GM12878 (cell line): ENCODE measurements around the gene ZNF48. TPM values are rescaled to one million over a fixed set of nuclear protein-coding genes. Genes with fewer than 3 reads are reported as not detected.

Experiments used
- ATAC-seq: fragments of 200-7000 bp; cut with Tn5 transposase; 3 replicates; pipeline ENCODE4 v1.9.1; 2020; ENCODE audit warnings: mild to moderate bottlenecking, moderate library complexity
- BruUV-seq: library from RNA; stranded (reverse); fragments of 400-500 nt; replicated peaks from 2 replicates; lab custom pipeline; 2021; lab: Mats Ljungman, UMichigan
- CTCF ChIA-PET: fragments of 300-600 bp; sonication (Branson Sonifier 250); formaldehyde crosslinking; extraction: SDS; loops from one replicate; lab custom pipeline; 2021; ENCODE audit warnings: inconsistent platforms; lab: Yijun Ruan, JAX
- POLR2A ChIA-PET: fragments of 350-600 bp; formaldehyde crosslinking; extraction: SDS; loops from one replicate; lab custom pipeline; 2021; ENCODE audit warnings: inconsistent platforms; lab: Charles Lee
- RAD21 ChIA-PET: fragments of 300-600 bp; sonication (Branson Sonifier 250); formaldehyde crosslinking; loops from one replicate; lab custom pipeline; 2023; ENCODE audit warnings: antibody characterized with exemption; ENCODE audit not compliant: unreplicated experiment; lab: Charles Lee
- SMC1A ChIA-PET: fragments of 300-600 bp; sonication (Branson Sonifier 250); formaldehyde crosslinking; loops from one replicate; lab custom pipeline; 2023; ENCODE audit not compliant: unreplicated experiment, uncharacterized antibody; lab: Charles Lee
- DNase-seq: peaks from one replicate; pipeline ENCODE4 v3.0.0-alpha.2; 2011; ENCODE audit warnings: low read depth, low spot score
- FAIRE-seq: peaks from 3 replicates; lab custom pipeline; 2011; peaks lifted over from hg19 to GRCh38; lab: Jason Lieb, UNC
- H2AFZ ChIP-seq: 2 replicates; pipeline ENCODE4 v1.6.0; 2011; ENCODE audit warnings: low read depth, low read length, control low read depth; ENCODE audit not compliant: control insufficient read depth
- H3K27ac ChIP-seq: 2 replicates; pipeline ENCODE4 v1.5.1; 2011; ENCODE audit warnings: control low read depth; ENCODE audit not compliant: control insufficient read depth, insufficient read depth
- H3K27me3 ChIP-seq, 2 experiments: replicated peaks in 1 of 2; 2 replicates each; pipeline versions ENCODE4 v1.6.0 to v1.6.1; 2011; ENCODE audit warnings: low read length in 1 of 2; ENCODE audit not compliant: control insufficient read depth in 2 of 2, insufficient read depth in 2 of 2
- H3K36me3 ChIP-seq, 2 experiments: 2 replicates each; pipeline ENCODE4 v1.5.1; 2011; ENCODE audit warnings: low read length in 1 of 2; ENCODE audit not compliant: control insufficient read depth in 2 of 2, insufficient read depth in 2 of 2
- H3K4me1 ChIP-seq: 2 replicates; pipeline ENCODE4 v1.6.1; 2011; ENCODE audit warnings: mild to moderate bottlenecking, low read length, moderate library complexity, mixed read lengths; ENCODE audit not compliant: control insufficient read depth, insufficient read depth
- H3K4me2 ChIP-seq: 2 replicates; pipeline ENCODE4 v1.6.0; 2011; ENCODE audit warnings: control low read depth; ENCODE audit not compliant: control insufficient read depth, insufficient read depth
- H3K4me3 ChIP-seq: fragments of 200-600 bp; sonication (generic); 2 replicates; pipeline ENCODE4 v1.5.1; 2016
- H3K79me2 ChIP-seq: 2 replicates; pipeline ENCODE4 v1.6.0; 2011; ENCODE audit warnings: low read length; ENCODE audit not compliant: control insufficient read depth, insufficient read depth
- H3K9ac ChIP-seq: 2 replicates; pipeline ENCODE4 v1.8.0; 2011; ENCODE audit warnings: low read length, control low read depth, mixed read lengths; ENCODE audit not compliant: control insufficient read depth, insufficient read depth
- H3K9me3 ChIP-seq: replicated peaks from 3 replicates; pipeline ENCODE4 v1.5.1; 2011; ENCODE audit warnings: mild to moderate bottlenecking, low read length; ENCODE audit not compliant: control insufficient read depth, insufficient read depth
- H4K20me1 ChIP-seq: 2 replicates; pipeline ENCODE4 v1.6.0; 2011; ENCODE audit not compliant: control insufficient read depth, insufficient read depth
- BCL3 ChIP-seq: IDR thresholded peaks from 2 replicates; pipeline ENCODE4 v1.6.1; 2011; ENCODE audit warnings: borderline replicate concordance, low read depth, mild to moderate bottlenecking, moderate library complexity, low read length; ENCODE audit not compliant: insufficient read depth, poor library complexity, severe bottlenecking
- CBFB ChIP-seq: IDR thresholded peaks from 2 replicates; pipeline ENCODE4 v1.6.1; 2016; ENCODE audit warnings: antibody characterized with exemption, low read depth
- CEBPB ChIP-seq, 2 experiments: fragments of 150-350 bp in 1 of 2; IDR thresholded peaks; 2 replicates each; pipeline ENCODE4 v1.6.1; 2012 to 2014; ENCODE audit warnings: low read depth in 2 of 2, low read length in 2 of 2, borderline replicate concordance in 1 of 2, inconsistent platforms in 1 of 2
- CHD2 ChIP-seq: IDR thresholded peaks from 2 replicates; pipeline ENCODE4 v1.6.1; 2011; ENCODE audit warnings: low read depth, low read length, improper control_type of control experiment, borderline replicate concordance
- EZH2 ChIP-seq: IDR thresholded peaks from 2 replicates; pipeline ENCODE4 v1.6.1; 2012; ENCODE audit warnings: low read depth, mild to moderate bottlenecking, control low read depth, inconsistent platforms, low read length, borderline replicate concordance; ENCODE audit not compliant: control insufficient read depth
- HDGF ChIP-seq: fragments of 450-650 bp; IDR thresholded peaks from 2 replicates; pipeline ENCODE4 v1.6.1; 2016; ENCODE audit warnings: antibody characterized with exemption
- KLF5 ChIP-seq: fragments of 450-650 bp; IDR thresholded peaks from 2 replicates; pipeline ENCODE4 v1.6.1; 2014; ENCODE audit warnings: mild to moderate bottlenecking; ENCODE audit not compliant: partially characterized antibody
- NBN ChIP-seq: fragments of 450-650 bp; IDR thresholded peaks from 2 replicates; pipeline ENCODE4 v1.6.1; 2016
- RBBP5 ChIP-seq: fragments of 200-600 bp; sonication (generic); conservative IDR thresholded peaks from 2 replicates; pipeline ENCODE4 v1.6.1; 2016
- SRF ChIP-seq, 2 experiments: IDR thresholded peaks; 2 replicates each; pipeline ENCODE4 v1.6.1; 2011; ENCODE audit warnings: low read depth in 2 of 2, low read length in 2 of 2, mild to moderate bottlenecking in 1 of 2, moderate library complexity in 1 of 2
- STAT1 ChIP-seq: fragments of 450-650 bp; conservative IDR thresholded peaks from 2 replicates; pipeline ENCODE4 v1.6.1; 2014; ENCODE audit warnings: antibody characterized with exemption, mild to moderate bottlenecking
- TAF1 ChIP-seq: IDR thresholded peaks from 2 replicates; pipeline ENCODE4 v1.6.1; 2011; ENCODE audit warnings: mild to moderate bottlenecking, low read depth, low read length, borderline replicate concordance
- TBL1XR1 ChIP-seq: IDR thresholded peaks from 2 replicates; pipeline ENCODE4 v1.6.1; 2012; ENCODE audit warnings: low read depth, low read length, improper control_type of control experiment
- YBX1 ChIP-seq: fragments of 450-650 bp; IDR thresholded peaks from 2 replicates; pipeline ENCODE4 v1.6.1; 2016; ENCODE audit warnings: antibody characterized with exemption
- ZNF274 ChIP-seq: IDR thresholded peaks from one replicate; pipeline ENCODE4 v1.8.0; 2011; ENCODE audit not compliant: insufficient read length, insufficient read depth
- ZZZ3 ChIP-seq: IDR thresholded peaks from 2 replicates; pipeline ENCODE4 v1.6.1; 2011; ENCODE audit warnings: low read depth; ENCODE audit not compliant: control insufficient read depth, insufficient read length
- WGBS: methylation state at CpG from one replicate; pipeline ENCODE4 v1.1.6; 2016; ENCODE audit warnings: low lambda C conversion rate; ENCODE audit not compliant: insufficient replicate concordance, insufficient coverage; ENCODE audit errors: missing lambda C conversion rate; 5-methylcytosine and 5-hydroxymethylcytosine counted together
- in situ Hi-C: fragments of 300-500 bp; cut with MboI; formaldehyde crosslinking; loops from 9 replicates; pipeline ENCODE4 v1.14.3; 2018; ENCODE audit warnings: mixed read lengths
- intact Hi-C: fragments of 100-400 bp; cut with micrococcal nuclease; formaldehyde crosslinking; loops from one replicate; pipeline ENCODE4 v1.14.2; 2022; ENCODE audit not compliant: unreplicated experiment
- polyA plus RNA-seq, 11 experiments: library from polyadenylated mRNA; depleted of rRNA in 4 of 11; unstranded in 6 of 11; stranded (reverse) in 5 of 11; fragments of >200 nt; fragmentation: Nextera tagmentation in 4 of 11; fragmentation: Illumina TruSeq in 1 of 11; extraction: Ambion mirVana in 4 of 11; extraction: Trizol in 1 of 11; gene quantifications; 1 replicate in 1 of 11; 2 replicates in 10 of 11; pipeline versions ENCODE4 v1.2.1 to v1.2.3, GENCODE V29; 2011 to 2016; ENCODE audit warnings: inconsistent platforms in 2 of 11, missing spikeins in 2 of 11, low read depth in 1 of 11
- total RNA-seq, 4 experiments: library from RNA; depleted of rRNA in 3 of 4; stranded (reverse); fragments of >200 nt in 3 of 4; fragmentation: Illumina TruSeq in 1 of 4; extraction: Trizol in 1 of 4; gene quantifications; 2 replicates each; pipeline versions ENCODE4 v1.2.1 to v1.2.3, GENCODE V29; 2013 to 2021

ZNF48 gene
- total and polyA plus RNA-seq, 10 of the 15 experiments (the other 5 are each of a cell fraction or from before 2014, with no cell fraction given): 0.14 to 12.0 (median 4.2) TPM

DNA sequence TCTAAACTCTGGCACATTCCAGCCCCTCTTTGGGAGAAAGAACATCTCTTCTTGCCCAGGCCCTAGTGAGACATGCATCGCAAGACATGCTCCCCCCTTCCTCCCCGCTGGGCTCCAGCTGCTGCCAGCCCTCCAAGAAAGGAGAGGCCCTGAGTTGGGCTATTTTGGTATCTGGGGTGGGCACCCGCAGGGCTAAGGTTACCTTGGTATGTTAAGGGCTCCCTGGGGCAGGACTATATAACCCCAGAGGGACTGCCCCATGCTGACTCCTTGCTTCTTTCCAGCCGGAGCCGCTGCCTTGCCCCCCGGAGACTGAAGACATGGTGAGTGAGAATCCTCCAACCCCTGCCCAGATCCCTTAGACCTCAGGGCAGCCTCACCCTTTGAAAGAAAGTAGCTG, 20.7 kb upstream of the ZNF48 start, which contains the start of gene MYL11:
Gene MYL11 (plus strand): TSS at position 265 of the 400 bp plus-strand sequence. CDS start 56 bp downstream, at position 321.
- WGBS: 82% methylated on average over 6 of the region's 6 CpGs
- no TSS peak for BruUV-seq
- ATAC-seq (no peak), FAIRE-seq (no peak)
- Histone ChIP-seq H3K79me2 (peaks cover 10% of the 10 kb centered on the region), H3K9ac (no peak within 1 kb of the TSS), H3K4me2 (no peak within 1 kb of the TSS), H3K4me1 (peaks cover 24% of the 10 kb centered on the region), H3K36me3 (no peaks in the 10 kb centered on the region; a peak in 1 of 4 replicates), H3K27ac (no peak within 1 kb of the TSS)
- intact Hi-C loops: no loop called here
- RAD21 ChIA-PET: no interaction called here
- TF ChIP-seq EZH2 (no peak), CEBPB (IDR thresholded peaks at IDR 0.05; ENCODE audit: borderline replicate concordance in 1 of 2, low read depth in 2 of 2, low read length in 2 of 2) (no peak), KLF5 (no peak), CHD2 (no peak)
- TF ChIP-seq, all 136 proteins: peak for 0
- Histone ChIP-seq H3K4me3 (no peak within 1 kb of the TSS), H4K20me1 (no peaks in the 10 kb centered on the region), H3K27me3 (no peaks in the 10 kb centered on the region), H2AFZ (no peak within 1 kb of the TSS), H3K9me3 (no peaks in the 10 kb centered on the region)
- ChIA-PET POLR2A (interaction anchor here (0.7 kb wide), 1 partner anchor 317 kb away, joined by 4 read pairs; no protein-coding TSS in a partner anchor), CTCF (interaction anchor here (1.6 kb wide), 1 partner anchor 35 kb away, joined by 5 read pairs; no protein-coding TSS in a partner anchor), SMC1A (no interaction called here)
- in situ Hi-C loops: no loop called here
- DNase-seq: no peak

DNA sequence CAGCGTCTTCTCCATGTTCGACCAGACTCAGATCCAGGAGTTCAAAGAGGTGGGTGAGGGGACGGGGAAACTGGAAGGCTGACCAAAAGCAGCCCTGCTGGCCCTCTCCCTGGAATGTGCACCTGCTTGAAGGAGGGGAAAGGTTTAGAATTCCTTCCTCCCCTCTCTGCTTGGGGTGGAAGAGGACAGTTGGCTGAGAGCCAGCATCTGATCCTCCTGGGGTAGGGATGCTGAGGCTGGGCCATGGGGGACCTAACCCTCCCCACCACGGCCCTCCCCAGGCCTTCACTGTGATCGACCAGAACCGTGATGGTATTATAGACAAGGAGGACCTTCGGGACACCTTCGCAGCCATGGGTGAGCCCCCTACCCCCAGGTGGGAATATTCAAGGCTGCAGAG, 19.4 kb upstream of the ZNF48 start:
- intact Hi-C loops (no loop called here), in situ Hi-C loops (no loop called here)
- no peak overlapping the region for H3K4me3 ChIP-seq
- ChIA-PET SMC1A (no interaction called here), CTCF (no interaction called here), POLR2A (no interaction called here), RAD21 (no interaction called here)
- peaks cover 0 to 4% of the 10 kb centered on the region in 2 experiments; a peak in 2 of 4 replicates for H3K36me3 ChIP-seq
- DNase-seq (no peak), FAIRE-seq (no peak), ATAC-seq (no peak)
- no peaks in the 10 kb centered on the region for H3K27me3 ChIP-seq
- H3K9me3 ChIP-seq: no peaks in the 10 kb centered on the region
- peaks cover 24% of the 10 kb centered on the region for H3K4me1 ChIP-seq
- 91% methylated on average over 8 of the region's 8 CpGs for whole genome bisulfite sequencing
- no peak overlapping the region for H3K27ac ChIP-seq
- no peak overlapping the region for H3K4me2 ChIP-seq
- H2AFZ ChIP-seq: no peak overlapping the region
- no peak overlapping the region for H3K9ac ChIP-seq
- H3K79me2 ChIP-seq: peaks cover 10% of the 10 kb centered on the region
- no peaks in the 10 kb centered on the region for H4K20me1 ChIP-seq
- BruUV-seq: no TSS peak
- no peak for TF ChIP-seq BCL3
- TF ChIP-seq STAT1: no peak
- no peak for TF ChIP-seq RBBP5
- no peak for TF ChIP-seq YBX1
- TF ChIP-seq TBL1XR1: no peak
- no peak for TF ChIP-seq ZZZ3
- TF ChIP-seq TAF1: no peak
- TF ChIP-seq HDGF: no peak
- TF ChIP-seq SRF (IDR thresholded peaks at IDR 0.05; ENCODE audit: low read depth in 2 of 2, low read length in 2 of 2): no peak
- TF ChIP-seq NBN: no peak
- TF ChIP-seq CBFB: no peak
- no peak for TF ChIP-seq ZNF274
